Neural progenitor cell (in vitro differentiated cells): ENCODE results near the gene MYLK4. TPM values are rescaled to one million over a fixed set of nuclear protein-coding genes. Genes with fewer than 3 reads are reported as not detected.

ENCODE experiments used
- DNase-seq: peaks from one replicate; pipeline ENCODE4 v3.0.0-alpha.2; 2016; ENCODE audit warnings: low spot score
- H2AFZ ChIP-seq: fragments of 200-600 bp; sonication (generic); replicated peaks from 2 replicates; pipeline ENCODE4 v1.6.1; 2016; ENCODE audit warnings: antibody characterized with exemption
- H3F3A ChIP-seq: fragments of 200-600 bp; sonication (generic); 2 replicates; pipeline ENCODE4 v1.6.1; 2016; ENCODE audit warnings: antibody characterized with exemption, low read depth
- H3K27ac ChIP-seq: fragments of 200-600 bp; sonication (generic); 2 replicates; pipeline ENCODE4 v1.5.1; 2016; ENCODE audit warnings: mild to moderate bottlenecking
- H3K27me3 ChIP-seq: fragments of 200-600 bp; sonication (generic); 2 replicates; pipeline ENCODE4 v1.6.1; 2016; ENCODE audit warnings: mild to moderate bottlenecking, moderate library complexity
- H3K36me3 ChIP-seq: fragments of 200-600 bp; sonication (generic); 2 replicates; pipeline ENCODE4 v1.5.1; 2016
- H3K4me1 ChIP-seq: fragments of 200-600 bp; sonication (generic); 2 replicates; pipeline ENCODE4 v1.6.1; 2016; ENCODE audit warnings: mixed run types
- H3K4me2 ChIP-seq: fragments of 200-600 bp; sonication (generic); 2 replicates; pipeline ENCODE4 v1.6.1; 2016
- H3K4me3 ChIP-seq: fragments of 200-600 bp; sonication (generic); 2 replicates; pipeline ENCODE4 v1.5.1; 2016
- H3K79me2 ChIP-seq: fragments of 200-600 bp; sonication (generic); 2 replicates; pipeline ENCODE4 v1.6.1; 2016; ENCODE audit warnings: low read depth
- H3K9ac ChIP-seq: fragments of 200-600 bp; sonication (generic); 2 replicates; pipeline ENCODE4 v1.6.1; 2016
- H3K9me3 ChIP-seq: fragments of 200-600 bp; sonication (generic); 2 replicates; pipeline ENCODE4 v1.5.1; 2016; ENCODE audit warnings: low read depth
- H4K20me1 ChIP-seq: fragments of 200-600 bp; sonication (generic); 2 replicates; pipeline ENCODE4 v1.6.1; 2016; ENCODE audit warnings: low read depth
- H3K27ac Mint-ChIP-seq: 3 replicates; pipeline ENCODE4 v1.8.0; 2021; ENCODE audit warnings: mixed read lengths
- H3K27me3 Mint-ChIP-seq: 2 replicates; pipeline ENCODE4 v1.8.0; 2022; ENCODE audit warnings: low read depth, mild to moderate bottlenecking, inconsistent platforms, moderate library complexity, mixed read lengths; ENCODE audit not compliant: insufficient read depth
- H3K36me3 Mint-ChIP-seq: 3 replicates; pipeline ENCODE4 v1.8.0; 2021; ENCODE audit warnings: mixed read lengths
- H3K4me1 Mint-ChIP-seq: 3 replicates; pipeline ENCODE4 v1.8.0; 2021; ENCODE audit warnings: mixed read lengths
- H3K4me3 Mint-ChIP-seq: 3 replicates; pipeline ENCODE4 v1.8.0; 2021; ENCODE audit warnings: mild to moderate bottlenecking, moderate library complexity, mixed read lengths
- H3K9me3 Mint-ChIP-seq: 3 replicates; pipeline ENCODE4 v1.8.0; 2020; ENCODE audit warnings: mixed read lengths
- EZH2 ChIP-seq: fragments of 200-600 bp; sonication (generic); IDR thresholded peaks from 2 replicates; pipeline ENCODE4 v1.6.1; 2017; ENCODE audit warnings: antibody characterized with exemption, mild to moderate bottlenecking, moderate library complexity
- EZH2phosphoT487 ChIP-seq: fragments of 200-600 bp; sonication (generic); IDR thresholded peaks from 2 replicates; pipeline ENCODE4 v1.6.1; 2017; ENCODE audit warnings: antibody characterized with exemption
- total RNA-seq: library from RNA; depleted of rRNA; stranded (reverse); fragments of >200 nt; gene quantifications from 2 replicates; pipeline ENCODE4 v1.2.3, GENCODE V29; 2015; ENCODE audit warnings: low replicate concordance
- TF ChIP-seq, protein P1 (sequence below): fragments of 200-600 bp; sonication (generic); IDR thresholded peaks from 2 replicates; pipeline ENCODE4 v1.5.1; 2017; ENCODE audit warnings: antibody characterized with exemption, mild to moderate bottlenecking

Gene MYLK4
- total RNA-seq, 1 donor from 2014 or later, result not detected

GRCh38 chr6:2639896-2640295, 110.8 kb downstream of the MYLK4 start:
- H3K27me3 ChIP-seq, result peaks cover 5% of the 10 kb centered on the region
- no peak overlapping the region for H3K4me3 Mint-ChIP-seq
- no peaks in the 10 kb centered on the region for H3K36me3 Mint-ChIP-seq

DNA sequence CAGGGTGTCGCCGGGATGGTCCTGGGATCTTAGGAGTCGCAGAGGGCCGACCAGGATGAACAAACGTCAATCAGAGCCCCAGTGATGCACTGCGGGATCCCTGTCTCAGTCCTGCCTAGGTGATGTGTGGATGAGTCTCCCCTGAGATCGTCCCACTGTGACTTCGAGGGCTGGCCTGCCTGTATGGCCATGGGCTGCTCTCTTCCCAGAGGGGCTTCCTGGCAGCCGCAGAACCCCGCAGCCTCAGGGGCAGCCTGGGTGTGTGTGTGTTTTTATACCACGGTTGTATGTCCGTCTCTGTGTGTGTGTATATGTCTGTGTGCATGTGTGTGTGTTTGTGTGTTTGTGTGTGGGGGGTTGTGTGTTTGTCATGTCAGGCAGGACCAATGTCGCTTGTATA, 111.6 kb downstream of the MYLK4 start:
- Histone ChIP-seq H3K9me3 (no peaks in the 10 kb centered on the region), H3K4me2 (no peak overlapping the region), H3K4me3 (no peak overlapping the region), H3K27ac (no peak overlapping the region), H3K9ac (no peak overlapping the region), H3K79me2 (no peaks in the 10 kb centered on the region), H4K20me1 (no peaks in the 10 kb centered on the region), H3K36me3 (no peaks in the 10 kb centered on the region), H2AFZ (no peak overlapping the region), H3K4me1 (peaks cover 11% of the 10 kb centered on the region), H3F3A (no peaks in the 10 kb centered on the region), H3K27me3 (peaks cover 9% of the 10 kb centered on the region)
- Mint-ChIP-seq H3K4me3 (no peak overlapping the region), H3K4me1 (peaks cover 16% of the 10 kb centered on the region), H3K36me3 (no peaks in the 10 kb centered on the region), H3K27ac (no peak overlapping the region), H3K27me3 (peaks cover 9% of the 10 kb centered on the region), H3K9me3 (no peaks in the 10 kb centered on the region)
- no peak for DNase-seq
- TF ChIP-seq EZH2phosphoT487 (no peak), EZH2 (no peak)
- TF ChIP-seq, protein P1, sequence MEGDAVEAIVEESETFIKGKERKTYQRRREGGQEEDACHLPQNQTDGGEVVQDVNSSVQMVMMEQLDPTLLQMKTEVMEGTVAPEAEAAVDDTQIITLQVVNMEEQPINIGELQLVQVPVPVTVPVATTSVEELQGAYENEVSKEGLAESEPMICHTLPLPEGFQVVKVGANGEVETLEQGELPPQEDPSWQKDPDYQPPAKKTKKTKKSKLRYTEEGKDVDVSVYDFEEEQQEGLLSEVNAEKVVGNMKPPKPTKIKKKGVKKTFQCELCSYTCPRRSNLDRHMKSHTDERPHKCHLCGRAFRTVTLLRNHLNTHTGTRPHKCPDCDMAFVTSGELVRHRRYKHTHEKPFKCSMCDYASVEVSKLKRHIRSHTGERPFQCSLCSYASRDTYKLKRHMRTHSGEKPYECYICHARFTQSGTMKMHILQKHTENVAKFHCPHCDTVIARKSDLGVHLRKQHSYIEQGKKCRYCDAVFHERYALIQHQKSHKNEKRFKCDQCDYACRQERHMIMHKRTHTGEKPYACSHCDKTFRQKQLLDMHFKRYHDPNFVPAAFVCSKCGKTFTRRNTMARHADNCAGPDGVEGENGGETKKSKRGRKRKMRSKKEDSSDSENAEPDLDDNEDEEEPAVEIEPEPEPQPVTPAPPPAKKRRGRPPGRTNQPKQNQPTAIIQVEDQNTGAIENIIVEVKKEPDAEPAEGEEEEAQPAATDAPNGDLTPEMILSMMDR, result no peak

More at GRCh38 chr6:2639896-2640295, 110.8 kb downstream of the MYLK4 start:
- Histone ChIP-seq H3K9ac (no peak overlapping the region), H3K79me2 (no peaks in the 10 kb centered on the region), H4K20me1 (no peaks in the 10 kb centered on the region), H3K9me3 (no peaks in the 10 kb centered on the region), H3F3A (no peaks in the 10 kb centered on the region), H2AFZ (no peak overlapping the region), H3K36me3 (no peaks in the 10 kb centered on the region), H3K4me1 (peaks cover 11% of the 10 kb centered on the region), H3K4me3 (no peak overlapping the region), H3K4me2 (no peak overlapping the region), H3K27ac (no peak overlapping the region)
- peaks cover 9% of the 10 kb centered on the region for H3K27me3 Mint-ChIP-seq
- H3K9me3 Mint-ChIP-seq, result no peaks in the 10 kb centered on the region
- H3K27ac Mint-ChIP-seq, result no peak overlapping the region
- H3K4me1 Mint-ChIP-seq, result peaks cover 16% of the 10 kb centered on the region
- no peak for DNase-seq
- TF ChIP-seq EZH2, result no peak
- TF ChIP-seq, protein P1, result no peak
- TF ChIP-seq EZH2phosphoT487, result no peak

DNA sequence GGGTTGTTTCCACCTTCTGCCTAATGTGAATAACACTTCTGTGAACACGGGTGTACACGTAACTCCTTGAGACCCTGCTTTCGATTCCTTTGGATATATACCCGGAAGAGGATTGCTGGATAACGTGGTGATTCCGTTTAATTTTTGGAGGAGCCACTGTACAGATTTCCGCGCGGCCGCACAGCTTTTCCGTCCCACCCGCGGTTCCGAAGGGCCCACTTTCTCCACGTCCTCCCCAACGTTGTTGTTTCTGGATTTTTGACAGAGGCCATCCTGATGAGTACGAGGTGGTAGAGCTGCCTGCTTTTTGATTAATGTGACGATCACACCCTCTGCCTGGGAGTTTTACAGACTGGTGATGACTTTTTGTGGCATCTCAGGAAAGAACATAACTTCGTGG, 114.0 kb downstream of the MYLK4 start:
- Histone ChIP-seq H3K9ac (no peak overlapping the region), H3K4me2 (no peak overlapping the region), H3K4me1 (peaks cover 11% of the 10 kb centered on the region), H4K20me1 (no peaks in the 10 kb centered on the region), H3K27ac (no peak overlapping the region), H3K36me3 (no peaks in the 10 kb centered on the region), H3K79me2 (no peaks in the 10 kb centered on the region), H3K4me3 (no peak overlapping the region), H3K27me3 (peaks cover 19% of the 10 kb centered on the region), H2AFZ (no peak overlapping the region), H3K9me3 (no peaks in the 10 kb centered on the region), H3F3A (no peaks in the 10 kb centered on the region)
- Mint-ChIP-seq H3K9me3 (no peaks in the 10 kb centered on the region), H3K4me1 (peaks cover 23% of the 10 kb centered on the region), H3K4me3 (no peak overlapping the region), H3K27me3 (peaks cover 9% of the 10 kb centered on the region), H3K36me3 (no peaks in the 10 kb centered on the region), H3K27ac (no peak overlapping the region)
- no peak for TF ChIP-seq EZH2phosphoT487
- no peak for TF ChIP-seq EZH2
- TF ChIP-seq, protein P1, result no peak
- no peak for DNase-seq
